Liver (tissue), 9 donors: Measurements from ENCODE around the gene BSPRY. TPM values are rescaled to one million over a fixed set of nuclear protein-coding genes. Genes with fewer than 3 reads are reported as not detected.
A peak's percentile ranks its signal among the peaks of the same experiment; 100 is the strongest.

ENCODE experiments used
- DNase-seq: peaks from one replicate; pipeline ENCODE4 v3.0.0-alpha.2; 2017; ENCODE audit warnings: low spot score
- H3K27ac ChIP-seq, 2 donors: one replicate each; pipeline ENCODE4 v1.7.0; 2013; ENCODE audit warnings: inconsistent platforms in 2 of 2, low read length in 2 of 2, control low read depth in 1 of 2, low read depth in 1 of 2, mild to moderate bottlenecking in 1 of 2
- H3K27me3 ChIP-seq, 4 donors: one replicate each; pipeline versions ENCODE4 v1.6.1 to v1.7.0; 2013; ENCODE audit warnings: low read length in 3 of 4, inconsistent platforms in 1 of 4, mild to moderate bottlenecking in 1 of 4, moderate library complexity in 1 of 4; ENCODE audit not compliant: control insufficient read depth in 4 of 4, insufficient read depth in 4 of 4
- H3K36me3 ChIP-seq, 4 donors: one replicate each; pipeline versions ENCODE4 v1.6.1 to v1.7.0; 2013; ENCODE audit warnings: low read length in 3 of 4, mild to moderate bottlenecking in 3 of 4, low read depth in 1 of 4, moderate library complexity in 1 of 4; ENCODE audit not compliant: control insufficient read depth in 4 of 4, insufficient read depth in 3 of 4
- H3K4me1 ChIP-seq, 4 donors: one replicate each; pipeline versions ENCODE4 v1.6.1 to v1.7.0; 2013; ENCODE audit warnings: low read length in 3 of 4, mild to moderate bottlenecking in 3 of 4, moderate library complexity in 1 of 4; ENCODE audit not compliant: control insufficient read depth in 4 of 4, insufficient read depth in 4 of 4
- H3K4me3 ChIP-seq, 3 donors: one replicate each; pipeline versions ENCODE4 v1.6.1 to v1.7.0; 2013; ENCODE audit warnings: low read length in 3 of 3, control low read depth in 1 of 3, low read depth in 1 of 3, mild to moderate bottlenecking in 1 of 3
- H3K9ac ChIP-seq, 2 donors: one replicate each; pipeline ENCODE4 v1.7.0; 2013; ENCODE audit warnings: low read length in 2 of 2, mild to moderate bottlenecking in 2 of 2, moderate library complexity in 2 of 2, control low read depth in 1 of 2, low read depth in 1 of 2
- H3K9me3 ChIP-seq, 4 donors: one replicate each; pipeline versions ENCODE4 v1.6.1 to v1.7.0; 2013; ENCODE audit warnings: low read length in 3 of 4; ENCODE audit not compliant: control insufficient read depth in 4 of 4
- ATF3 ChIP-seq: IDR thresholded peaks from 2 replicates; pipeline ENCODE4 v1.6.1; 2016; ENCODE audit warnings: antibody characterized with exemption
- CTCF ChIP-seq: fragments of 150-350 bp; IDR thresholded peaks from 2 replicates; pipeline ENCODE4 v1.5.1; 2017; ENCODE audit warnings: improper control_type of control experiment, low read depth, low read length; ENCODE audit not compliant: missing input control
- EGR1 ChIP-seq, 2 donors: IDR thresholded peaks; 2 replicates each; pipeline ENCODE4 v1.6.1; 2016 to 2018; ENCODE audit warnings: antibody characterized with exemption in 2 of 2, low read depth in 2 of 2
- FOXA1 ChIP-seq: IDR thresholded peaks from 2 replicates; pipeline ENCODE4 v1.6.1; 2016; ENCODE audit warnings: antibody characterized with exemption
- FOXA2 ChIP-seq: IDR thresholded peaks from 2 replicates; pipeline ENCODE4 v1.6.1; 2016; ENCODE audit warnings: antibody characterized with exemption
- GABPA ChIP-seq, 2 donors: IDR thresholded peaks in 1 of 2; conservative IDR thresholded peaks in 1 of 2; 2 replicates each; pipeline ENCODE4 v1.6.1; 2016; ENCODE audit warnings: antibody characterized with exemption in 2 of 2, mild to moderate bottlenecking in 1 of 2, moderate library complexity in 1 of 2
- HNF4A ChIP-seq, 2 donors: conservative IDR thresholded peaks; 2 replicates each; pipeline ENCODE4 v1.6.1; 2016; ENCODE audit warnings: antibody characterized with exemption in 2 of 2, mild to moderate bottlenecking in 2 of 2
- HNF4G ChIP-seq: IDR thresholded peaks from 2 replicates; pipeline ENCODE4 v1.6.1; 2016; ENCODE audit warnings: antibody characterized with exemption
- JUND ChIP-seq, 2 donors: IDR thresholded peaks; 2 replicates each; pipeline ENCODE4 v1.6.1; 2016; ENCODE audit warnings: antibody characterized with exemption in 2 of 2
- NR2F2 ChIP-seq: IDR thresholded peaks from 2 replicates; pipeline ENCODE4 v1.6.1; 2016; ENCODE audit warnings: antibody characterized with exemption
- RAD21 ChIP-seq, 2 donors: IDR thresholded peaks; 2 replicates each; pipeline ENCODE4 v1.6.1; 2016; ENCODE audit warnings: antibody characterized with exemption in 2 of 2, mild to moderate bottlenecking in 2 of 2
- REST ChIP-seq: IDR thresholded peaks from 2 replicates; pipeline ENCODE4 v1.6.1; 2016; ENCODE audit warnings: antibody characterized with exemption, mild to moderate bottlenecking
- RXRA ChIP-seq, 2 donors: IDR thresholded peaks; 2 replicates each; pipeline ENCODE4 v1.6.1; 2017 to 2018; ENCODE audit warnings: antibody characterized with exemption in 2 of 2, mild to moderate bottlenecking in 1 of 2
- SP1 ChIP-seq: IDR thresholded peaks from 2 replicates; pipeline ENCODE4 v1.6.1; 2018; ENCODE audit warnings: antibody characterized with exemption, mild to moderate bottlenecking
- TAF1 ChIP-seq: conservative IDR thresholded peaks from 2 replicates; pipeline ENCODE4 v1.6.1; 2016; ENCODE audit warnings: antibody characterized with exemption, mild to moderate bottlenecking
- YY1 ChIP-seq: IDR thresholded peaks from 2 replicates; pipeline ENCODE4 v1.6.1; 2016; ENCODE audit warnings: antibody characterized with exemption, mild to moderate bottlenecking
- WGBS: extraction: QIAGEN DNeasy Blood & Tissue Kit; methylation state at CpG from one replicate; pipeline ENCODE4 v1.1.7; 2013; 5-methylcytosine and 5-hydroxymethylcytosine counted together
- polyA plus RNA-seq, 2 donors: library from polyadenylated mRNA; stranded (reverse) in 1 of 2; unstranded in 1 of 2; fragments of 200-250 nt in 1 of 2; fragments of >200 nt in 1 of 2; fragmentation: Nextera tagmentation in 1 of 2; extraction: Ambion mirVana in 1 of 2; gene quantifications; one replicate each; pipeline versions ENCODE4 v1.2.1 to v1.2.3, GENCODE V29; 2013 to 2015
- total RNA-seq, 2 donors: library from RNA; depleted of rRNA; stranded (reverse); fragments of >200 nt; gene quantifications; one replicate each; pipeline ENCODE4 v1.2.3, GENCODE V29; 2014
- TF ChIP-seq, protein P1 (sequence below): IDR thresholded peaks from 2 replicates; pipeline ENCODE4 v1.6.1; 2016; ENCODE audit warnings: antibody characterized with exemption
- donor health status: healthy.
- donor health status: healthy.
- donor health status: healthy.
- donor health status: healthy.
- donor health status: healthy.

Gene BSPRY
- total and polyA plus RNA-seq, 4 donors: 0.31 to 2.3 (median 0.65) TPM

- Histone ChIP-seq H3K27me3 (no peaks in the 10 kb centered on the region), H3K9ac (no peak overlapping the region), H3K9me3 (no peaks in the 10 kb centered on the region), H3K36me3 (peaks cover 8 to 34% (median 19%) of the 10 kb centered on the region in 4 donors), H3K27ac (peak overlapping the region; percentile 19 to 58), H3K4me3 (no peak overlapping the region), H3K4me1 (peaks cover 29 to 70% (median 56%) of the 10 kb centered on the region in 4 donors)
- 34% methylated on average over 13 of the region's 13 CpGs for WGBS
- peak; percentile 12 for TF ChIP-seq SP1
- no peak for TF ChIP-seq JUND (IDR thresholded peaks at IDR 0.05)
- TF ChIP-seq YY1: peak; percentile 88
- TF ChIP-seq GABPA (IDR thresholded peaks at IDR 0.05 in 1 of 2, conservative IDR thresholded peaks at IDR 0.05 in 1 of 2): no peak
- TF ChIP-seq RXRA (IDR thresholded peaks at IDR 0.05): peak; percentile 67 to 72
- no peak for TF ChIP-seq RAD21 (IDR thresholded peaks at IDR 0.05)
- TF ChIP-seq HNF4A (conservative IDR thresholded peaks at IDR 0.05): peak; percentile 30 to 63
- TF ChIP-seq REST: no peak
- no peak for TF ChIP-seq HNF4G
- TF ChIP-seq ATF3: no peak
- no peak for DNase-seq
Measured at GRCh38 chr9:113388833-113389232, 39.5 kb downstream of the BSPRY start.

GRCh38 chr9:113389451-113389850, 40.1 kb downstream of the BSPRY start:
- peaks cover 33 to 76% (median 60%) of the 10 kb centered on the region in 4 donors for H3K4me1 ChIP-seq
- no peak overlapping the region for H3K9ac ChIP-seq
- no peak overlapping the region for H3K27ac ChIP-seq
- no peak for TF ChIP-seq YY1
- 92% methylated on average over 11 of the region's 11 CpGs for WGBS
- no peaks in the 10 kb centered on the region for H3K9me3 ChIP-seq
- H3K27me3 ChIP-seq: no peaks in the 10 kb centered on the region
- peaks cover 8 to 34% (median 19%) of the 10 kb centered on the region in 4 donors for H3K36me3 ChIP-seq
- no peak for DNase-seq
- no peak overlapping the region for H3K4me3 ChIP-seq

- H3K36me3 ChIP-seq: peaks cover 8 to 34% (median 19%) of the 10 kb centered on the region in 4 donors
- H3K9ac ChIP-seq: no peak overlapping the region
- WGBS: 77% methylated on average over 17 of the region's 17 CpGs
- H3K27ac ChIP-seq: no peak overlapping the region
- H3K4me1 ChIP-seq: peaks cover 33 to 85% (median 69%) of the 10 kb centered on the region in 4 donors
- H3K9me3 ChIP-seq: no peaks in the 10 kb centered on the region
- no peaks in the 10 kb centered on the region for H3K27me3 ChIP-seq
- no peak for DNase-seq
- no peak overlapping the region for H3K4me3 ChIP-seq
- TF ChIP-seq HNF4G (no peak), JUND (IDR thresholded peaks at IDR 0.05) (no peak), FOXA2 (no peak), SP1 (no peak), NR2F2 (no peak), CTCF (no peak), TAF1 (no peak), EGR1 (IDR thresholded peaks at IDR 0.05; ENCODE audit: low read depth in 2 of 2) (no peak), ATF3 (no peak), FOXA1 (no peak), GABPA (IDR thresholded peaks at IDR 0.05 in 1 of 2, conservative IDR thresholded peaks at IDR 0.05 in 1 of 2) (no peak)
- TF ChIP-seq, protein P1, sequence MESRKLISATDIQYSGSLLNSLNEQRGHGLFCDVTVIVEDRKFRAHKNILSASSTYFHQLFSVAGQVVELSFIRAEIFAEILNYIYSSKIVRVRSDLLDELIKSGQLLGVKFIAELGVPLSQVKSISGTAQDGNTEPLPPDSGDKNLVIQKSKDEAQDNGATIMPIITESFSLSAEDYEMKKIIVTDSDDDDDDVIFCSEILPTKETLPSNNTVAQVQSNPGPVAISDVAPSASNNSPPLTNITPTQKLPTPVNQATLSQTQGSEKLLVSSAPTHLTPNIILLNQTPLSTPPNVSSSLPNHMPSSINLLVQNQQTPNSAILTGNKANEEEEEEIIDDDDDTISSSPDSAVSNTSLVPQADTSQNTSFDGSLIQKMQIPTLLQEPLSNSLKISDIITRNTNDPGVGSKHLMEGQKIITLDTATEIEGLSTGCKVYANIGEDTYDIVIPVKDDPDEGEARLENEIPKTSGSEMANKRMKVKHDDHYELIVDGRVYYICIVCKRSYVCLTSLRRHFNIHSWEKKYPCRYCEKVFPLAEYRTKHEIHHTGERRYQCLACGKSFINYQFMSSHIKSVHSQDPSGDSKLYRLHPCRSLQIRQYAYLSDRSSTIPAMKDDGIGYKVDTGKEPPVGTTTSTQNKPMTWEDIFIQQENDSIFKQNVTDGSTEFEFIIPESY: no peak
Measured at GRCh38 chr9:113390192-113390960, 41.0 kb downstream of the BSPRY start.
